GM19467 (cell line): ENCODE results near the gene ARHGAP24.

ENCODE experiments used
- ATAC-seq: cut with Tn5 transposase; IDR thresholded peaks from one replicate; pipeline ENCODE4 v1.9.1; 2021; ENCODE audit warnings: mild to moderate bottlenecking, moderate library complexity; ENCODE audit not compliant: unreplicated experiment

ARHGAP24 gene

DNA sequence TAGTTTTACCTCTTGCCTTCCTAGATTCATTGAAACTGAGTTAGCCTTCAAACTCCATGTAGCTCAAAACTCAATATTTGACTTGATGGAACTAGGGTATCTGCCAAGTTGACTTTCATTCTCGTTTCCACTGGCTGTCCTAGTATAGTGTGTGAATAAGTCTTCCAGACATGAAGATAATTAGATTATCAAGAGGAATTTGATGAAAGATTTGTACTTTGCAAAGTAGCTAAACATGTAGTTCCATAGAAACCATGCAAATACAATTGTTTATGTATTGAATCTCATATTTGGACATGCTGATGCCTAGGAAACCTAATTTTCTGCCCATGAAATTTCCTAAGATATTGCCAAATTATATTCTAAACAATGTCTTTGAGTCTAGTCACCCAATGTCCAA lies 297.5 kb downstream of the ARHGAP24 start:
- ATAC-seq, result no peak

DNA sequence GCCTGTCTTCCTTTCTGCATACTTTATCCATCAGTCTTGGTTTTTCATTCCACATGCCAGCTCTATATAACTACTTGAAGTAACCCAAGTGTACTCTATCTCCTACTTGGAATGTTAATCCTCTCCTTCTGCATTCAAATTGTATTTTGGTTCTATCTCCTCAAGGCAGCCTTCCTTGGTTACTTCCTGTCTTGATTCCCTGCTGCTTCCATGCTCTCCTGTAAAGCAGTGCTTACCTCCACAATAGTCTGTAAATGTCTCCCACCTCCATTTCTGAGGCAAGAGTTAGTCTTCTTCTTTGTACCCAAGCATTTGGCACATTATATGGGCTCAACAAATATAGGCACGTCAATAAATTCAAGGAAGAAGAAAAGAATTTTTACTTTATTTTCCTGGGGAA lies 298.4 kb downstream of the ARHGAP24 start:
- no peak for ATAC-seq

DNA sequence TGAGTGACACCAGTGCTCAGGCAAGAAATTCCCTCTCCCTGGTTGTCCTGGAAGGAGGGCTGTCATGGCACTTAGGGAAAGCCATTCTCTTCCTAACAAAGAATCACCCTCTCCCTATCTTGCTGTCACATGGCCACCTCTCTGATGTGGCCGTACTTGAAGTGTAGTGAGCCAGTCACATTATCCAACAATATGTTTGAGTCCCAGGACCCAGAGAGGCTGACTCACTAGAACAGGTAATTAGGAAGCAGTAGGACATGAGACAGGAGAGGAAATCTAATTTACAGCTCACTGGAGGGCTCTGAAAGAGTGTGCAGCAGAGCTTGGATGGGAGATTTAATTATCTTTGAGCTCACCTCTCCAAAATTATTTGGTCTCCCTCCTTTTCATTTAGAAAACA lies 299.1 kb downstream of the ARHGAP24 start:
- no peak for ATAC-seq

DNA sequence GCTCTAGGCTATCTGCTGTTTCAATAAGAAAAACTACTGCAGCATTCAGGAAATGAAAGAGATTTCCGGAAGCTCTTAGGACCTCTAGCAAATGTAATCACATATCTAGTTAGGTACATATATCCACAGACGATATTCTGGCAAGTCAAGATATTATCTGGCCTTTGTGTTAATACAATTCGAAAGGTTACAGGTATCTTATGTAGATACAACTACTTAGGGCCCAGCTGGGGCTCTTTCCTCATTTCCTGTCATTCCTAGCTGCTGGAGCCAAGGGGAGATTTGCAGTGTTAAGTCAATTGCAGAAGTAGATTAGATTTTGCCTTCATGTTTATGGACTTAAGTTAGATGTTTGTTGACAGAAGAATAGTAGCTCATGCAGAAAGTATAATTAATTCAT lies 299.5 kb downstream of the ARHGAP24 start:
- ATAC-seq, result no peak

DNA sequence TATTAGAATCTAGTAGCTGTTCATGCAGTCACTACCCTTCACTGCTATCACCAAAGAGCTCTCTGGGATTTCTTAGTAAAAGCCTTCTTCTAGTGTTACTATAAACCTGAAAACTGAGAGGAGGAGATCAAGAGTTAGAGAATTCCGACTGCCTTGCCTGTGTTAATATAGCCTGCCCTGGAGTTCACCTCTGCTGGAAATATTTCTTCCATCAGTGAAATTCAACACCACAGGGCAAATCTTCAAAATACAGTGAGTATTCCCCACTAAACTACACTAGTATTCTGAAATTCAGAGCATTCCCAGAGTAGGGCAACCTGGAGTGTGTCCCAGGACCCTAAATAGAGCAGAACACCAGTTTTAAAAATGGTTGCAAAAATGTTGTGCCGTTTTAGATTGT lies 301.1 kb downstream of the ARHGAP24 start:
- ATAC-seq, result no peak

DNA sequence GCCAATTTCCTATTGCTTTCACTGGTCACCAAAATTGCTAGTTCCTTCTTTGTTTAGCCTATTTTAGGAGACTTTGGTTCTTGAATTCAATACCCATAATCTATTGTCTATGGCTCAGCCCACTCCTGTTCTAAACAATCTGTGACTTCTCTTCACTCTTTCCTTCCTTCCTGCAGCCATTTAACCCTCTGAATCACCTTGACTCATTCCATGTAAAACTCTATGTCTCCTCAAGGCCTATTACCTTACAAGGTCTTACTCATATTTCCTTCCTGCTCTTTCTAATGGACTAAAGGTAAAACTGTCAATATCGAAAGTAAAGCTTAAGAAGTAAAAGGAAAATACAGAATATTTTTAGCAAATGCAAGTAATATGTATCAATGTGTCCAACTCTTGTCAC lies 301.6 kb downstream of the ARHGAP24 start:
- ATAC-seq, result no peak

DNA sequence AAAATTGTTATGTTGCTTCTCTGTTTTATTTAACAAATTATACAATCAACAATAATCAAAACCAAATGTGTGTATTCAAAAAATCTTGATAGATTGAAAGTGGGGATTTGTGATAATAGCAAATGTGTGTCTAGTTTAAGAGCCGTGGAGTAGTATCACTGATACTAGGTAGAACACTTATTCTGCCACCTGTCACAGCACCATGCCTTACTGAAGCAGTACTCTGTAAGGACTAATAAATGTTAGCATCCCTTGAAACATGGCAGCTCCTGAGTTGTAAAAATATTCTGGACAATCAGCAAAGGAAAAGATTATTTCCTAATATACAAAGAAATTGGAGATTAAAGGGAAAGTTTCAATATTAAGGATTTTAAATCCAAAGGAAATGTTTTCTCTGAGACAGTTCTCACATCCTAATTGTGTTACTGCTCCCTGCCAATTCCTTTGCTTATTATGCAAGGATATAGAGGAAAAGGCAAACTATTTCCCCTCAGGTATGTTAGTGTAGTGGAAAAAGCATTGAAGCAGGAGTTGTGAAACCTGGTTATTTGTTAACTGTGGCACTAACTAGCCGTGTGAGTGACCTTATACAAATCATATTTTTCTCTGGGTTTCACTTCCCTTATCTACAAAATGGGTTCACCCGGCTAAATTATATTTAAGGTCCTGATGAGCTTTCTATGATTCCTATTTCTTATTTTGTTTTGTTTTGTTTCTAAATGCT lies 303.1 kb downstream of the ARHGAP24 start:
- ATAC-seq, result peak; percentile 75

DNA sequence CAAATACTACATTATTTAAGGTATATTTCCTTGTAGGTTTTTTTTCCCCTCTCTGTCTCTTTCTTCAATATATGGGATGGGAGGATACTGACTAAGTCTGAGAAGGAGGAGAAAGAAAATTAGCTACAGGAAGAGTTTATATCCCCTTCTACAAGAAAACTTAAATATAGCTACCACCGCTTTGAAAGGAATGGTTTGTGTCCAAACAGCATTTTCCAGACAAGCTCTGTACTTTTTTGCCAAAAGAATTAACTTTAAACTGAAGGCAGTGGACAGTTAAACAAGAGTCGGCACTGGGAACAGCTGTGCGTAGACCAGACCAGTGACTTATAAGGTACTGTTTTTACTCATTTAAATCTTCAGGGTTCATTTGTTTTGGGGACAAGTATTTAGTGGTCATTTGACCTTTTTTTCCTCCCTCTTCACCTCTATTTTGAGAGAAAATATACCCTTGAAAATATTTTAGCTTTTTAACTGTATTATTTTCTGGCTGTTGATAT lies 303.7 kb downstream of the ARHGAP24 start:
- ATAC-seq, result peak; percentile 61

DNA sequence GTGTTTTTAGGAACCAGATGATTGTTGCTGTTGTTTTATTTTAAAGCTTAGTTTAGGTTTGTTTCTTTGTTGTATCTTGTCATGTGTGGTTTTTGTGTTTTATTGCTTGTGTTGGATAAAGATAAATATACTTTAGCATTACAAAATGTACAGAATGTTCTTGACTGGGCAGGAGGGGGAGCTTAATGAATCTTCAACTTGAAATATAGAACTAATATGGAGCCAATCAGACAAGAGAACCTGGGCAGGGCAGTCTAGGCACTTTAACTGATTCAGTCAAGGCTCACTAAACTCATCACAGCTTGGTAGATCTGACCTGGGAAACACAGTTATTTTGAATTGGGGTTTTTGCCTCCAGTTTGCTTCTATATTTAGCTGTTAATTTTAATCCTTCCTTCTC lies 304.2 kb downstream of the ARHGAP24 start:
- ATAC-seq, result no peak

DNA sequence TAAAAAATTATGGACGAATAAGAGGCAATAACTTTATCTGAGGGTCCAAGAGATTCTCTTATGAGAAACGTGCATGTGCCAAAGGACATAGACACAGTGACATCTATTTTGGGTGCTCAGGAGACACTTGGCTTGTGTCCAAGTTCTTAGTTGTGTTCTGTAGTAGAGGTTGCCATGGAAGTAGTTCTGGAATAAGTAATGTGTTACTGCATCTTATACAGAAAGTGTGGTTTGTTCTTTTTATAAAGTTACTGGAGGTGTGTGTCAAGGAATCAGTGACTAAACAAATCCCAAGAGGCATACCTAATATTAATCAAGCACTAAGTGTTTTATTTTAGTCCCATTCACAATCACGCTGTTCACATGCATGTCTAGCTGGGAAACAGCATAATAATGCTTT lies 305.7 kb downstream of the ARHGAP24 start:
- peak; percentile 32 for ATAC-seq

DNA sequence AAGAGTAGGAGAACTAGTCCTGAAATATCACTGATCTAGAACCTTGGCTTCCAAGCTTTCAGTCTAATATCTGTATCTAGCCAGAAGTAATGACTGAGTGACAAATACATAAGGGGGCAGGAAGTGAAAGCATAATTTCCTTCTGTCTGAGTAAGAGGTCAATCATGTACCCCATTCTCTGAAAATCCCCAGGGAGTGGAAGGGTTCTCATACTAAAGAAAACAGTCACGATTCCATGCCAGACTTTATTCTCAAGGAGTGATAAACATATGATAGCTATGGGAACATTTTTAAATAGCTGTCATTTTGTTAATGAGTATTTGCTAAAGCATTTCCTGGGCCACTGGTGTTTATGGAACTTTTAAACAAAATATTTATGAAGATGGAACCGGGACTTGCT lies 308.5 kb downstream of the ARHGAP24 start:
- ATAC-seq, result no peak

DNA sequence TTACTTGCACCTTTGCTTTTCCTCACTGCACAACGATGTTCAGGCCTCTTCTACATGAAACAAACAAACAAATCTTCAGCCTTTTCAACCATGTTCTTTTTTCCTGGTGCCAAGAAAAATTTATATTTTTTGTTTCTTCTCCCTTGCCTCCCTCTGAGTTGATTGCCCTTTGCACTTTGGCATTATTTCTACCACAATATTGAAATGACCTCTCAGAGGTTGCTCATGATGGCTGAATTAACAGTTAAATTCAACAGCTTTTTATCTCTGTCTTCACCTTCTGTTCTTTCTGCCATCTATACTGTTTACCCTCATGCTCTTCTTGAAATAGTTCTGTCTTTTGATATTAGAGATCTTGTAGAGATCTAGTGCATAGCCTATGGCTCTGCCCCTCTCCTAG lies 308.9 kb downstream of the ARHGAP24 start:
- no peak for ATAC-seq

DNA sequence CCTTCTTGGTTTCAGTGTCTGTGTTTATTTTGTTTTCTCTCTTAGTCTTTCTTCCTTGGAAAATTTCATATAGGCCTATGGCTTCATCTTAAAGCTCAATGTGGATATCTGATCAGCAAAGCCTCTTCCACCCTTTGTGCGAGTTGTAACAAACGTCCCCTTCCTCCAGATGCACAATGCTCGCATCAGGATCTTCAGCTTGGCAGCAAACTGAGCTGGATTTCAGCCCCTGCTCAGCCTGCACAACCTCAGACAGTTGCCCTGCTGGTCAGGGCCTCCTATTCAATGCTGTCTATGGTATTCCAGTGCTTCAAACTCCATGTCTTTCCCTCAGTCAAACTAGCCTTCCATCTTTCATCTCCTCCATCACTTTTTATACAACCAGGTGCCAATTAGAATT lies 309.4 kb downstream of the ARHGAP24 start:
- no peak for ATAC-seq

DNA sequence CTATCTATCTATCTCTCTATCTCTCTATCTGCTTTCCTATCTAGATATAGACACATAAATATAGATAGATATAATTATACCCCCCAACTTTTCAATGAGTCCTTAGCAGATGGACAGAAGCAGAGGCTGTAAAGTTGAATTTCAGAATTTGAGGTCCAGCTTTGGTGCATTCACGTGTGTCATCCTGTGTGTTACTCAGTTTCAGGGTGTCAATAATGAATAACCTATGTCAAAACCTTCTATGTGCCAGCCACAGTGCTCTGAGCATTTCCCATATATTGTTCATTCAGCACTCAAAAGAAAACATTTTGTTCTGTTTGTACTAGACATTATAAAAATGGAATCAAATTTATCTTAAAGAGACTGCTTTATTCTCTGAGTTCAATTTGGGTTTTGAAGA lies 310.0 kb downstream of the ARHGAP24 start:
- ATAC-seq, result peak; percentile 51

DNA sequence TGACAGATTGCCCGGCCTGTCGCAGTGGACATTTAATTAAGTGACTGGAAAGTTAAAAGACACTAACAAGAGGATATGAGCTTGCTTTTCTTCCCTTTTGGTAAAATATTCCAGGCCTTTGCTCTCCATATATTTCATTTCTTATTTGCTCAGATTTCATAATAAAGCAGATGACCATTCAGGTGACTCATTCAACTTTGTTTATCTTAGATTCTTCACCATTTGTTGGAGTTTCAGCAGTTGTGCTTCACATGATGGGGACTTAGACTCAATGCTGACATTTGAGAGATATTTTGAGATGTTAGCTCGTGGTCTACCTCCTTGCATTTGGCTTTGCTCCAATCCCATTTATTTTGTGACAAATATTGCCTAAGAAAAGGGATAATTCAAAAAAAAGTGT lies 312.2 kb downstream of the ARHGAP24 start:
- no peak for ATAC-seq

DNA sequence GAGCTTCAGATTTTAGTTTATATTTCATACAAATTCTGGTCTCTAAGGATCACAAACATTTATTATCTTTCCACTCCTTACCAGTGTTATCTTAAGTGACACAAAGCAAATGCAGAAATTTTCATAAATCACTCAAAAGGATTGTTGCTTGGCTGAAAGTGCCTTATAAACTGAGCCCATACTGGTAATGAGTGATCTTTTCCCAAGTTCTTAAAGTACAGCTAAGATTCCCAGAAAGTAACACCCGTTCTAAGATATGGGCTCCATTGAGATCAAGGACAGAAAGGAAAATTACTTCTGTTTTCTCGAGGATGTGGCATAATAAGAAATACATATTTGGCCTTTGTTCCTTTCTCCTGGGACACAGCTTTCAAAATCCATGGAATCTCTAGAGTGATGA lies 313.7 kb downstream of the ARHGAP24 start:
- no peak for ATAC-seq

DNA sequence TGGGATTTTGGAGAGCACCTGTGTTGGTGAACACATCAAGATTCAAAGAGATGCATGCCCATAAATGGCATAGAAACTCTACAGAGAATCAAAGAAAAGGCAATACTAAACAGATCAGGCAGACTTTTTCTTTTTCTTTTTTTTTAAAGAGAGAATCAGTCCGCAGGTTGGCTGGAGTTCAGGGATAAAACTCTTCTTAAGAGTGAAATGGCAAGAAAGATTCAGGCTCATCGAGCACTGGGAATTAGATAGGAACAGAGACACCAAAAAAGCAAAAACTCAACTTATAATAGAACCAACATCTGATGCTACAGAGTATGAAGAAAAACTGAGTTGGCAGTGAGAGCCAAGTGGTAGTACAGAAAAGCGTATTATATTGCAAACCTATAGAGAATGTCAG lies 314.3 kb downstream of the ARHGAP24 start:
- ATAC-seq, result no peak

DNA sequence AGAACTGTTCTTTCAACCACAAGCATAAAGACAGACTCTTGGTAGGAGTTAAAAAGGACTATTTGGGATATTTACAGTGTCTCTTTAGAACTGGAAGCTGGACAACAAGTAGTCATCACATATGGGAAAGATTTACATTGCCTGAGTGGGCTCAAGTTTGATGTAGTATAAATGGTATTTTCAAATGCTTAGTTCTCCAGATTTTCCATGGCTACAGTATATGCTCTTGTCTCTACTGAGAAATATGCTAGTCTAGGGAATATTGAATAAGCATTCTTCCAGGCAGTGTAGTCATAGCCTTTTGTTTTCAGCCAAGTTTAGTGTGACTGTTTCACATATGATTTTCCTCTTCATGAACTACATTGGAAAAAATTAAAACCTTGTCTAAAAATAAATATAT lies 315.6 kb downstream of the ARHGAP24 start:
- ATAC-seq, result no peak

DNA sequence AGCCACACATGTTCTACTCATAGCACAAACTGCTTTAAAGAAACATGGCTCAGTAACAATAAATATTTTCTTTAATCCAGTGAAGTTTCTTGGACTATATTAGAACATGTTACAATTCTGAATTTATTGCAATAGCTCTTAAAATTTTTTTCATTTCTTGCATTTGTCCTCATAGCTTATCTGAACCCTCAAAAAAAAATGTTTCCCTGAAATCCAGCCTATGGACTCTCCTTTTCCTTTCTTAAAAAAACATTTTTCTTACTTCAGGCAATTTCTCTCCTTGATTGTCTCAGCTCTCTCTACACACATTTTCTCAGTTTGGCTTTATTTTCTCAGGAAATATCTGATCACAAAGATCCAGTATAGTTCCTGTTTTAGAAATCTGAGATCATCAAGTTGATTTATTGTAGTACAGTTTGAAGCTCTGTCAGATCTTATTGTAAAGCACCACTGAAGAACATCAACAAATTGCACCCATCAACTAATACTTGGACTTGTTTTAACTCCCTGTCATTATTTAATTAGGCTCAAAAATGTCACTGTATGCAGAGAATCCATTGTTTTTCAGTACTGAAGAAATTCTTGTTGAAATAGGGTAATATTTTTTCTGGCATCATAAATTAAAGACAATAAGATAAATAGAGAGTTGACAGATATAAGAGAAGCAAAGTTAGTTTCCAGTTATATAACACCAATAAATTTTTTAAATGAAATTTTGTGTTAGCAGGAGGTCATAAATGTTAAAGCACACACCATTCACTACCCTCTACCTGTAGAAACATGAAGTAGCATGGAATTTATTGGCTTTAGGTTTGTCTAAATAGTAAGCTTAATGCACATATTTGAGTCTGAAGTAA lies 317.7 kb downstream of the ARHGAP24 start:
- no peak for ATAC-seq

DNA sequence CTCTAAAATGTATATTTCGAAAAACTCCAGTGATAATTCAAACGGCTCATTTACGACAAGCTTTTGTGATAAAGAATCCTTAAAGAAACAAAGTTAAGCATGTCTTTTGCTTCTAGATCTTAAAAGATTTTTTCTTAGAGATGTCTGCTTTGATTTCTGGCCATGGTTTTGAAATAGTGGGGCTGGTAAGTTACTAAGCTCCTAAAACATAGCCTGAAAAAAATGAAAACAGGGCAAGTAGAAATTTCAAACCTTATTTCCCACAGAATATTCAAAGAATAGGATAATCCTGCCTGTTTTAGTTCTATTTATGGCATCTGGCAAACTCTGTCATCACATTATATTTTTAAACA lies 318.3 kb downstream of the ARHGAP24 start:
- no peak for ATAC-seq

DNA sequence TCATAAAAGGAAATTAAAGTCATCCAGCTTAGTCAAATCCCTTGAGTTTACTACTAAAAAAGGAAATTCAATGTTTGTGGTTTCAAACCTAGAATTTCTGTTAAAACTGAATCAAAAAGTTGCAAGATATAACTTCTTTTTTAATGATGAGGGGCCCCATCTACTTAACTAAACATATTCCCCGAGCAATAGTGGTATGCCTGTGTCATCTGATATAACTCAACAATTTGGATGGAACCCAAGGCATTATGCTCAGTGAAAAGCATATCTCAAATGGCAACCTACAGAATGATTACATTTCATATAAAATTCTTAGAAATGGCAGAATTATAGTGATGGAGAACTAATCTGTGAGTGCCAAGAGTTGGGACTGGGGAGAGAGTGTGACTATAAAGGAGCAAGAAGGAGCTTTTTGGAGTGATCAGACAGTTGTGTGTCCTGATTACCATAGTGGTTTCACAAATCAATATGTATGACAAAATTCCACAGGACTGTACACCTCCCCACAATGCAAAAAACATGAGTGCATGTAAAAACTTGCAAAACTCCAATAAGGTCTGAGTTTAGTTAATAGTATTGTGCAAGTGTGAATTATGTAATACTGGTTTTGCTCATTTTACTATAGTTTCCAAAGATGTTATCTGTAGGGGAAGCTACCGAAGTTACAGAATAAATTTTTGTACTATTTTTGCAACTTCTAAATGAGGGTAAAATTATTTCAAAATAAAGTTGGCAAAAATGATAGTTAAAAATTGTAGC lies 323.2 kb downstream of the ARHGAP24 start:
- ATAC-seq, result no peak

DNA sequence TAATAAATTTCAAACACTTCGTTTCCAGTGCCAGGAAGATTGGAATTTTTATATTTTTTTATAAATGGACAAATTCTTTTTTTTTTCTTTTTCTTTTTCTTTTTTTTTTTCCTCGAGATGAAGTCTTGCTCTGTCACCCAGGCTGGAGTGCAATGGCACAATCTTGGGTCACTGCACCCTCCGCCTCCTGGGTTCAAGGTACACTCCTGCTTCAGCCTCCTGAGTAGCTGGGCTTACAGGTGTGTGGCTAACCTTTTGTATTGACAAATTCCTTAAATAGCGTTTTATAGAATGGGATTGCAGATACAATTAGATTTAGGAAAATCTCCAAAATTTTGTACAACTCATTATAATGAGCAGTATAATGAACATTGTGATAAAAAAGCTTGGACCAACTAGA lies 328.9 kb downstream of the ARHGAP24 start:
- ATAC-seq, result no peak
